ENCODE results near the gene GXYLT2.

Gene GXYLT2
- long read RNA-seq, donor 1, partial matches to known transcripts = 0 of 1 reads
- long read RNA-seq, donor 1, other reads (novel, unspliced or antisense) = 0 of 1 reads
- long read RNA-seq, donor 2, partial matches to known transcripts = 0 of 2 reads
- long read RNA-seq, donor 2, other reads (novel, unspliced or antisense) = 0 of 2 reads
- long read RNA-seq, donor 3, partial matches to known transcripts = 0 of 3 reads
- long read RNA-seq, donor 3, other reads (novel, unspliced or antisense) = 0 of 3 reads
- long read RNA-seq, donor 4, partial matches to known transcripts = 0 of 3 reads
- long read RNA-seq, donor 4, other reads (novel, unspliced or antisense) = 0 of 3 reads
- long read RNA-seq, donor 5 = 0 reads
- long read RNA-seq, donor 6, partial matches to known transcripts = 0 of 3 reads
- long read RNA-seq, donor 6, other reads (novel, unspliced or antisense) = 0 of 3 reads
- long read RNA-seq, donor 7, partial matches to known transcripts = 0 of 1 reads
- long read RNA-seq, donor 7, other reads (novel, unspliced or antisense) = 0 of 1 reads
- long read RNA-seq, donor 8 = 0 reads

GRCh38 chr3:72887705-72888545 is at the start of gene GXYLT2:
TSS of gene GXYLT2 (plus strand) at chr3:72888046. CDS start at chr3:72888234, 188 bp downstream.
- peak; percentile 72 for DNase-seq

DNA sequence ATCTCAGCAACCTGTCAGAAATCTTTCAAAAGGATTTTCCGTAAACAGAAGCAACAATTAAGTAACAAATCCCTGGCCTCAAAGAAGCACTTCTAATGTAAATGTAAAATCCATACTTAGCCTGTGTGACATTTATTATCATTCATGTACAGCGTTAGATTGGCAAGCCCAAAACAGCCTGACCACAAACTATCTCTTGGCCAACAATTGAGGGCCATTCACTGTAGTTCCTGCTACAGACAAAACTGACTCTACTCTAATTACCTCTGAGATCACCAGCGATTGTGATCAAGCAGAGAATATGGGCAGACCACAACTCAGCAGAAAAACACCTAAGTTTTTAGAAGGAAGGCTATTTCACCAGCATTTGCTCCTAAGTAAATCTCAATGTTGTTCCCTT is 48.8 kb upstream of the GXYLT2 start:
- DNase-seq = no peak

GRCh38 chr3:72844436-72844993 is 43.3 kb upstream of the GXYLT2 start:
- no peak for DNase-seq

GRCh38 chr3:72846166-72846565 is 41.7 kb upstream of the GXYLT2 start:
- no peak for DNase-seq

DNA sequence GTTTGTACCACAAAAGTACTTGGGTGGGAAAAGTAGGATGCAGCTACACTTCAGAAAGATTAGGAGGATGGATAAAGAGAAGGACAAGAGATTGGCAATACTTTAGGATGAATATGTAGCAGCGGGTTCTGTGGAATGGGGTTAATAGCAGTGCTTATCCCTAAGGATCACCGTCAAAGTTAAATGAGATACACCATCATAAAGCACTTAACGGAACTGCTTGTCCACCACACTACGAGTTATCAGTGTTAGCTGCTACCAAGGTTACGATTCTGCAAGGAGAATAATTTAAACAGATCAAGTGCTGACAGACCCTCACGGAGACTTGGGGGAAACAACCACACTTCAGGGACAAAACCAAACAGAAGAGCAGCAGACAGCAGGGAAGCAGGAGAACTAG is 40.6 kb upstream of the GXYLT2 start:
- DNase-seq = no peak

GRCh38 chr3:72847751-72848702 is 39.8 kb upstream of the GXYLT2 start, which contains the start of gene SHQ1:
TSS of gene SHQ1 (minus strand) at chr3:72848445. CDS start at chr3:72848340, 105 bp downstream.
- DNase-seq = peak; percentile 89

DNA sequence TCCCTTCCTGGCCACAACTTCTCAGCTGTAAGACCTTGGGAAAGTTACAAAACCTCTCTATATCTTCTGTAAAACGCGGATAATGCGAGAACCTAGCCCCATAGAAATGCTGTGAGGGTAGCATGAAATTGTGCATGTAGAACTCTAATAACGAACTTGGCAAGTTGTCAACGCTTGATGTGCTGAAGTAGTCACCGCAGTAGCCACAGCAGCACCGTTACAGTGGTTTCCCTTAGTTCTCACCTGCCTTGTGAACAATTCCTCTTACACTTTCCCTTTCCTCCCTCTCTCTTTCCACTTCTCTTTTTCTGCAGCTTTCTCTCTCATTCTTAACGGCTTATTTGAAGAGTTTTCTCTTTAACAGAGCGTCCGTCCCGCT is 39.2 kb upstream of the GXYLT2 start:
- no peak for DNase-seq

DNA sequence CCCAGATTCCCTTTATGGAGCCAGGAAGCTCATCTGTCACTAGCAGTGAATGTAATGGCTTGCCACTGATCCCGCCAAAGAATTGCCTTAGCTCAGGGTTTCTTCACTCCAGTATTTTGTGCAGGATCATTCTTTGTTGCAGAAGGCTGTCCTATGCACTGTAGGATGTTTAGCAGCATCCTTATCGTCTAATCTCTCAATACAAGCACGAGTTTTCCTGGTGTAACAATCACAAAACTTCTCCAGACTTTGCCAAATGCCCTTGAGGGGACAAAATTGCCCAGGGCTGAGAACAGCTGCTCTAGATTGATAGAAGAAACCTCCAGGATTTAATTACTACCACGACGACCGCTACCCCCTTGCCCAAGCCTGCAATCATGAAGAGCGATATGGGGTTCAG is 32.8 kb upstream of the GXYLT2 start:
- no peak for DNase-seq

DNA sequence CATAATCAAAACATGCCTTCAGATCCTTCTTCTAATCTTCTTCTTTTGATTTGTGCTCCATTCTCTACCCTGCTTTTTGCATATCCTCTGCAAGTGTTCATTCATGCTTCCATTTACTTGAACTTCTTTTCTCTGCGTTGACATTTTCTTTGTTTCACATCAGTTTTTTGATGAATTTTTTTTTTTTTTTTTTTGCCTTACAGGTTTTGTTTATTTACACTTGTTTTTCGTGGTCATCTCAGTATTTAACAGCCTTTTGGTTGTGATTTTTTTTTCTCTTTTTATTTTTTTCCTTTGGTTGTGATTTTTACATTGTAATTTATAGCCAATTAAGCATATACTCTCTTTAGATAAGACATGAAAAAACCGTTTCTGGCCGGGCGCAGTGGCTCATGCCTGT is 27.8 kb upstream of the GXYLT2 start:
- DNase-seq = no peak

DNA sequence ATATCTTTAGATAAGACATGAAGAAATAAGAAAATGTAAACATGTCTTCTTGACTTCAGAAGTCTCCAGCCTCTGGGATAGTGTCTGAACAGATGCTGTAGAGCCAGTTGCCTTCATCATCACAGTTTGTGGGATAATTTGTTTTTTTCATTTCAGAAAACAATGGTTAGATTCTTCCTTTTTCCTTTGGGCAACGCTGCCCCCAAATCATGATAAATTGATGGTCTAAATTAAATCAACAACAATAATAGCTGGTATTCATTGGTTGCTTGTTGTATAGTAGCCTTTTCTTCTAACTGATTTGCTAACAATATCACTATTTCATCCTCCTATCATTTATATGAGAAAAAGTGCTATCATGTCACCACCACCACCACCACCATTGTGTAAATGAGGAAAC is 27.0 kb upstream of the GXYLT2 start:
- DNase-seq = no peak

DNA sequence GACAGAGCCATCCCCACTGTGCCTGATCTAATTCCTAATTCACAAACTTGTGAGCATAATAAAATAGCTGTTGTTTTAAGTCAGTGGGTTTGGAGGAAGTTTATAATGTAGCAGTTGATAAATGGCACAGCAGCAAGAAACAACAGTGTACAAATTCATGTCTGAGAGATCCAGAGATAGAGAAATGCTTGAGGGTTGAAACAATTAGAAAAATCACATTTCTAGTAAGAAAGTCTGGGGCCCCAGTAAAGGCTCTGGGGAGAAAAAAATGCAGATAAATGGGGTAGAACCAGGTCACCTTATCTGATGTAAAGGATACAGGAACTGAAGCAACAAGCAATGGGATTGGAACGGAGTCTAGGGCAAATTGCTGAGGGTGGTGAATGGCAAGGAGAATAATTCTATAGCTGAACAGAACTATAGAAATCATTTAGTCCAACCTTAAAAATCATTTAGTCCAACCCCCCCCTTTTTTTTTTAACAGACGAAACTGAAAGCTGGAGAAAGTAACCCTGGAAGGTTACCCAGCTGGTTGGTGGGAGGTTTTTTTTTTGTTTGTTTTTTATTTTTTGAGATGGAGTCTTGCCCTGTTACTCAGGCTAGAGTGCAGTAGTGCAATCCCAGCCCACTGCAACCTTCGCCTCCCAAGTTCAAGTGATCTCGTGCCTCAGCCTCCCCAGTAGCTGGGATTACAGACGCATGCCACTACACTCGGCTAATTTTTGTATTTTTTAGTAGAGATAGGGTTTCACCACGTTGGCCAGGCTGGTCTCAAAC is 25.3 kb upstream of the GXYLT2 start:
- no peak for DNase-seq

- no peak for DNase-seq
These were observed 15.7 kb upstream of the GXYLT2 start for GRCh38 chr3:72872183-72872582.

DNA sequence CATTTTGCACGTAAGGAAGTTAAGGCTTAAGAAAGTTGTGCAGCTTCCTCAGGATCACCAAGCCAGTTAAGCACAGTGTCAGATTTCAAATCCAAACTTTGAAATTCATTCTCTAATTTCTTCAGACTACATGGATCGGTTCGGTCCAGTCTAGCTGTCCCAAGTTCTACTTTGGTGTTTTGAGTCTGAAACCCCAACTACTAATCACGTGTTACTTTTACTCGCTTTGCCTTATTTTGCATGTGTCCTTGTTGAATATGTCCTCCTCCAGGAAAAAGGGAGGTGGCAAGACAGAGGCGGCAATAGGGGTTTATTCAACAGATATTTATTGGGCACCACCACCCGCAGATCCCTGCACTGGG is 522 bp upstream of the GXYLT2 start:
- no peak for DNase-seq

- DNase-seq = peak; percentile 68
These were observed 882 bp downstream of the GXYLT2 start for GRCh38 chr3:72888546-72889309.

DNA sequence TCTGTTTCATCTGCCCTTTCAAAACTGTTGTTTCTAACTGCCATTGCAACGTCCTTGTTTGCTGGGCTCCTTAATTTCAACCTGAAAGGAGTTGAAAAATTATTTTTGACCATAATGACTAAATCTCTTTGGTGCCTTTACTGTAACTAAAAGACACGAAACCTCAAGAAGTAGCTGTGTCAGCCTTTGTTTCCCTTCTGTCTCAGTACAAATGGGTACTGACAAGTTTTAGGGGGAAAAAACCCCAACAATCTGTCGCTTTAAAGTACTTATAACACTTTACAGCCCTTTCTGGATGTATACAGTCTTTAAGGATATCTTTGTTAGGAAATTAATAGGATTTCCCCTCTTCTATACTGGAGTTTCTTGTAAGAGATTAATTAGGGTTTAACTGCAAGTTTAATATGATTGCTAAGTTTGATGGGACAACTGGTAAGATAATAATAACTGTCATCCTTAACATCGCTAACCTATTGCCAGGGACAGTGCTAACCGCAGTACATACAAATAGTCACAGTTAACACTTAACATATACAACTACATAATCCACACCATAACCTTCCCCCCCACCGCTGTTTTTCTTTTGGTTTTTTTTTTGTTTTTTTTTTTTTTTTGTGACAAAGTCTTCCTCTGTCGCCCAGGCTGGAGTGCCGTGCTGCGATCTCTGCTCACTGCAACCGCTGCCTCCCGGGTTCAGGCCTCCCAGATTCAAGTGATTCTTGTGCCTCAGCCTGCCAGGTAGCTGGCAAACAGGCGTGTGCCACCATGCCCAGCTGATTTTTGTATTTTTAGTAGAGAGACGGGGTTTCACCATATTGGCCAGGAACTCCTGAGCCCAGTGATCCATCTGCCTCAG is 1.7 kb downstream of the GXYLT2 start:
- no peak for DNase-seq

DNA sequence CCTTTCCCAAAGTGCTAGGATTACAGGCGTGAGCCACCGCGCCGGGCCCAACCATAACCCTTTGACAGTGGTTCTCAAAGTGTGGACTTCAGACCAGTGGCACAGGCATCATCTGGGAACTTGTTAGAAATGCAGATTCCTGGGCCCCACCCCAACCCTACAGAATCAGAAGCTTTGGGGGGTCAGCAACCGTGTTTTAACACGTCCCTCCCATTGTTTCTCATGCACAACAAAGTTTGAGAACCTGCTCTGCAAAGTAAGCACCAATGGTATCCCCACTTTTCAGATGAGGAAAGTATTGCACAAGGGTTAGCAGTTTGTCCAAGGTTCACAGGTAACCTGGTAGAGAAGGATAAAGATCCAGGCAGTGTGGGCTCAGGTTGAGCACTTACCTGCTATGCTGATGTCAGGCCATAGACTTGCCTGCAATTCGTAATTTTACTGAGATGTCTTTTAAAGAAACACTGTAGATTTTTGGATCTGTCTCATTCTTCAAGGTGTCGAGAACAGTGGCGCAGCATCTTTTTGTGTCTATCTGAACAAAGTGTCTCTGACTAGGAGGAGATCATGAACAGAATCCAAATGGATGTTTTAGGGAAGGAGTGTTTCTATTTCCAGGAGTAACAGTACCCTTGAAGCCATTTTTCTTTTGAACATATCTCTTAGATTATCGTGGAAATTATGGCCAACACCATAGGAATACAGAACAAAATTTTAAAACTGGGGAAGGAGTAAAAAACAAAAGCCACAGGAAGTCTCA is 2.5 kb downstream of the GXYLT2 start:
- peak; percentile 31 for DNase-seq

- peak; percentile 59 for DNase-seq
These were observed 3.4 kb downstream of the GXYLT2 start for GRCh38 chr3:72891053-72891855.
